ENCODE measurements around the gene VSIR. TPM values are rescaled to one million over a fixed set of nuclear protein-coding genes. Genes with fewer than 3 reads are reported as not detected.

VSIR gene
- total RNA-seq, 1 donor from 2014 or later = 21.4 TPM

DNA sequence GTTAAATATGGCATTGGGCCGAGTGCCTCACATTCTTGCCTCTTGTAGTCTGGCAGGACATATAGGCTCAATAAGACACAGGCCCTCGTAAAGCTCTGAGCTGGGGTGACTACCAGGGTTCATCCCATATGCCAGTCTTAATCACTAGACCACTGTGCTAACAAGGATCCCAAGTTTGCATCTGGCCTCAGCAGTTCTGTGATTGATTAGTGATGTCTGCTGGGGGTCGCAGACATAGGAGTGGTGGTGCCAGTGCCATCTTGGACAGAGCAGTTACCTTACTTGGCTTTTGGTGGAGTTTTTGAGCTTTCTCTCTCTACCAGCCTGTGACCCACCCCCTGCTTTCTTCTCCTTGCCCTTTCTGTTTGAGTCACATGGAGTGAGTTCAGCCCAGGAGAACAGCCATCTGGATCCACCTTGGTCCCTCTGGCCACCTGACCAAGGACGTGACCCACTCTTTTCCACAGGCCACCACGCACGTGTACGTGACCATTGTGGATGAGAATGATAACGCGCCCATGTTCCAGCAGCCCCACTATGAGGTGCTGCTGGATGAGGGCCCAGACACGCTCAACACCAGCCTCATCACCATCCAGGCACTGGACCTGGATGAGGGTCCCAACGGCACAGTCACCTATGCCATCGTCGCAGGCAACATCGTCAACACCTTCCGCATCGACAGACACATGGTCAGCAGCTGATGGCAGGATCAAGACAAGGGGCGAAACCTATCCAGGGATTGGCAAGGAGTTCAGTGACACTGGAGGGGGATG, 4.1 kb upstream of the VSIR start:
- ChIA-PET POLR2A (no interaction called here), CTCF (interaction anchor here (1.5 kb wide), 1 partner anchor 34 kb away, joined by 3 read pairs; no protein-coding TSS in a partner anchor)
- no peaks in the 10 kb centered on the region for H3K9me3 Mint-ChIP-seq
- H3K27me3 Mint-ChIP-seq = no peaks in the 10 kb centered on the region
- ATAC-seq (ENCODE audit: low read depth) (no peak), DNase-seq (no peak)
- no peak for TF ChIP-seq CTCF (IDR thresholded peaks at IDR 0.05)
- H3K27ac Mint-ChIP-seq = peak overlapping the region; percentile 56
- peaks cover 49% of the 10 kb centered on the region for H3K4me1 Mint-ChIP-seq
- H3K4me3 Mint-ChIP-seq = no peak overlapping the region
- H3K36me3 Mint-ChIP-seq (ENCODE audit: low read depth) = no peaks in the 10 kb centered on the region
- intact Hi-C loops (cut with micrococcal nuclease) = no loop called here

GRCh38 chr10:71776481-71776925, 3.2 kb upstream of the VSIR start:
- peaks cover 58% of the 10 kb centered on the region for H3K4me1 Mint-ChIP-seq
- no peak overlapping the region for H3K4me3 Mint-ChIP-seq
- no peaks in the 10 kb centered on the region for H3K9me3 Mint-ChIP-seq
- DNase-seq = no peak
- no peak for ATAC-seq (ENCODE audit: low read depth)
- POLR2A ChIA-PET = interaction anchor here (0.5 to 0.7 kb wide), 2 partner anchors 25 to 457 kb away, joined by 3 read pairs; no protein-coding TSS in a partner anchor
- no peak for TF ChIP-seq CTCF (IDR thresholded peaks at IDR 0.05)
- no peaks in the 10 kb centered on the region for H3K27me3 Mint-ChIP-seq
- intact Hi-C loops (cut with micrococcal nuclease) = no loop called here
- H3K27ac Mint-ChIP-seq = peak overlapping the region; percentile 46
- no peaks in the 10 kb centered on the region for H3K36me3 Mint-ChIP-seq (ENCODE audit: low read depth)
- CTCF ChIA-PET = interaction anchor here (1.5 kb wide), 2 partner anchors 35 to 68 kb away, joined by 3 read pairs; no protein-coding TSS in a partner anchor

GRCh38 chr10:71774916-71775702, 1.8 kb upstream of the VSIR start:
- H3K9me3 Mint-ChIP-seq = no peaks in the 10 kb centered on the region
- intact Hi-C loops (cut with micrococcal nuclease) = loop anchor here (5.0 kb wide), 2 partner anchors 37 to 63 kb away; no protein-coding TSS in a partner anchor
- CTCF ChIA-PET = interaction anchor here (0.6 to 4.9 kb wide), 9 partner anchors 8 to 566 kb away, joined by 3 to 26 read pairs (median 8); no protein-coding TSS in a partner anchor
- H3K4me3 Mint-ChIP-seq = peak overlapping the region; percentile 75
- ATAC-seq (ENCODE audit: low read depth) (peak; percentile 25), DNase-seq (no peak)
- H3K27me3 Mint-ChIP-seq = no peaks in the 10 kb centered on the region
- peaks cover under 1% of the 10 kb centered on the region for H3K36me3 Mint-ChIP-seq (ENCODE audit: low read depth)
- POLR2A ChIA-PET = interaction anchor here (0.8 to 8.7 kb wide), 9 partner anchors 11 to 80 kb away, joined by 3 to 79 read pairs (median 4); no protein-coding TSS in a partner anchor
- peak overlapping the region; percentile 46 for H3K27ac Mint-ChIP-seq
- no peak for TF ChIP-seq CTCF (IDR thresholded peaks at IDR 0.05)
- H3K4me1 Mint-ChIP-seq = peaks cover 70% of the 10 kb centered on the region

DNA sequence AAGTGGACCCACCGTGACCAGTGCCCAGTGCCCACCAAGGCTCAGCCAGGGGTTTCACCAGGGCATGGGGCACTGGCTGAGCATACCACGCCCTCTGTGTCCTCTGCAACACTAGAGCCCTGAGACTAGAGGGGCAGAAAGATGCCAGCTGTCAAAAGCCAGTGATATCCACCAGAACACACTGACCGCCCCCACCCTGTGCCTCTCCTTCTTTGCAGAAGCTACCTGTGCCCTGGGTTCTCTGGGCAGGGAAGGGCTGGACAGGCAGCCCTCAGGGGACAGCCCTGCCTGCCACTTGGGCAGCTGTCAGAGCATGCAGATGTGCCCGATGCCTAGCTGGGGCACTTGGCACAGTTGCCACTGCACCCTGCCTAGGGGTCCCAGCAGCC, 494 bp downstream of the VSIR start:
- ATAC-seq (ENCODE audit: low read depth) (no peak), DNase-seq (peak; percentile 43)
- POLR2A ChIA-PET = interaction anchor here (0.6 to 8.7 kb wide), 20 partner anchors 16 to 548 kb away, joined by 3 to 79 read pairs (median 6); partner anchors contain the start of genes ASCC1 and PSAP
- peaks cover 91% of the 10 kb centered on the region for H3K4me1 Mint-ChIP-seq
- H3K4me3 Mint-ChIP-seq = peak overlapping the region; percentile 88
- H3K36me3 Mint-ChIP-seq (ENCODE audit: low read depth) = peaks cover 5% of the 10 kb centered on the region
- no peak for TF ChIP-seq CTCF (IDR thresholded peaks at IDR 0.05)
- CTCF ChIA-PET = interaction anchor here (0.7 to 4.9 kb wide), 21 partner anchors 11 to 388 kb away, joined by 3 to 26 read pairs (median 5); no protein-coding TSS in a partner anchor
- intact Hi-C loops (cut with micrococcal nuclease) = loop anchor here (1.0 to 5.0 kb wide), 9 partner anchors 18 to 454 kb away; partner anchors contain the start of genes PSAP and SLC29A3
- H3K27me3 Mint-ChIP-seq = no peaks in the 10 kb centered on the region
- H3K9me3 Mint-ChIP-seq = no peaks in the 10 kb centered on the region
- H3K27ac Mint-ChIP-seq = peak overlapping the region; percentile 87

All from activated B cell treated with CpG ODN at 0.5 μM for 24 hours (primary cell).